Stimulated activated CD8-positive, alpha-beta memory T cell treated with anti-CD3 and anti-CD28 coated beads, Interleukin-2, amount 100 ng/mL, for 1 hour (primary cell): ENCODE measurements around the gene ARHGEF4.

Experiments used
- DNase-seq, 2 donors: peaks; one replicate each; pipeline ENCODE4 v3.0.0-alpha.2; 2020; ENCODE audit warnings: low read depth in 2 of 2

ARHGEF4 gene

GRCh38 chr2:131085646-131086045, 248.9 kb downstream of the ARHGEF4 start:
- DNase-seq = no peak

- no peak for DNase-seq
These were observed 255.8 kb downstream of the ARHGEF4 start for GRCh38 chr2:131092458-131093005.

GRCh38 chr2:131093006-131093695, 256.4 kb downstream of the ARHGEF4 start, which contains the start of gene FAM168B:
FAM168B (minus strand) TSS chr2:131093460; CDS start chr2:131082646, 10,814 bp downstream.
- DNase-seq = peak; percentile 72 to 77

GRCh38 chr2:131093696-131094462, 257.2 kb downstream of the ARHGEF4 start:
- no peak for DNase-seq

GRCh38 chr2:131094463-131095281, 258.0 kb downstream of the ARHGEF4 start:
- no peak for DNase-seq
